Muscle of leg (tissue), 11 donors: ENCODE measurements around the gene FAM98B. TPM values are rescaled to one million over a fixed set of nuclear protein-coding genes. Genes with fewer than 3 reads are reported as not detected.
"Not testable (repeated sequence)": the region's sequence is repeated elsewhere in the genome, so short reads cannot be mapped to it uniquely, and the experiment has no call there.

ENCODE experiments used
- DNase-seq: peaks from one replicate; pipeline ENCODE4 v3.0.0; 2013
- H3K27ac ChIP-seq: one replicate; pipeline ENCODE4 v1.5.1; 2013; ENCODE audit warnings: mild to moderate bottlenecking, low read length, control low read depth
- H3K27me3 ChIP-seq: one replicate; pipeline ENCODE4 v1.6.1; 2013; ENCODE audit warnings: low read length; ENCODE audit not compliant: control insufficient read depth, insufficient read depth
- H3K36me3 ChIP-seq: one replicate; pipeline ENCODE4 v1.6.1; 2013; ENCODE audit warnings: low read length; ENCODE audit not compliant: control insufficient read depth, insufficient read depth
- H3K4me1 ChIP-seq: one replicate; pipeline ENCODE4 v1.6.1; 2013; ENCODE audit warnings: low read length; ENCODE audit not compliant: control insufficient read depth, insufficient read depth
- H3K4me3 ChIP-seq: one replicate; pipeline ENCODE4 v1.5.1; 2013; ENCODE audit warnings: low read length, control low read depth
- H3K9me3 ChIP-seq: replicated peaks from 2 replicates; pipeline ENCODE4 v1.6.1; 2013; ENCODE audit warnings: low read depth, low read length; ENCODE audit not compliant: control insufficient read depth
- WGBS: methylation state at CpG from one replicate; pipeline ENCODE4 v1.1.5; 2013; ENCODE audit warnings: missing lambda C conversion rate; ENCODE audit not compliant: insufficient coverage; 5-methylcytosine and 5-hydroxymethylcytosine counted together
- polyA plus RNA-seq, 8 donors: library from polyadenylated mRNA; unstranded; fragments of 120-200 nt; gene quantifications; one replicate each; pipeline versions ENCODE4 v1.2.1 to v1.2.3, GENCODE V29; 2013; ENCODE audit warnings: inconsistent platforms in 1 of 8, low replicate concordance in 1 of 8; ENCODE audit not compliant: insufficient read length in 8 of 8, insufficient read depth in 1 of 8
- total RNA-seq: library from RNA; stranded (reverse); fragments of 120-200 nt; gene quantifications from one replicate; pipeline ENCODE4 v1.2.4, GENCODE V29; 2013

FAM98B gene
- total and polyA plus RNA-seq, 9 donors = 6.5 to 33.6 (median 28.5) TPM

DNA sequence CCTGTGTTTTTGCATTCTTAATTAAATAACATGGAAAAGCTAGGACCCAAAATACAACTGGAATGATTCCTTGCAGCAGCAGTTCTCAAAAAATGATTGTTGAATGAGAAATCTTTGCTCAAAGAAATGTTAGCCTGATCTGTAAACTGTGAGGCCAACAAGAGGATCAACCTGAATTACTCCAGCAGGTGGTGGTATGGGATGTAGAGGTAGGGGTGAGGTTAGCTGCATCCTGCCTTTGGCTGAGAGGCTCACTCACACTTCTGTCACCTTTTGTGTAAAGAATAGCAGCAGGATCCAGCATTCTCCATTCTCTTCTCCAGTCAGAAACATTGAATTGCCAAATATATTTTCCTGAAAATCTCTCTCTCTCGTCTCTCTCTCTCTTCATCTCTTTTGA lies 26.5 kb upstream of the FAM98B start:
- no peaks in the 10 kb centered on the region for H3K36me3 ChIP-seq
- WGBS = 91% methylated on average over 1 of the region's 1 CpG

DNA sequence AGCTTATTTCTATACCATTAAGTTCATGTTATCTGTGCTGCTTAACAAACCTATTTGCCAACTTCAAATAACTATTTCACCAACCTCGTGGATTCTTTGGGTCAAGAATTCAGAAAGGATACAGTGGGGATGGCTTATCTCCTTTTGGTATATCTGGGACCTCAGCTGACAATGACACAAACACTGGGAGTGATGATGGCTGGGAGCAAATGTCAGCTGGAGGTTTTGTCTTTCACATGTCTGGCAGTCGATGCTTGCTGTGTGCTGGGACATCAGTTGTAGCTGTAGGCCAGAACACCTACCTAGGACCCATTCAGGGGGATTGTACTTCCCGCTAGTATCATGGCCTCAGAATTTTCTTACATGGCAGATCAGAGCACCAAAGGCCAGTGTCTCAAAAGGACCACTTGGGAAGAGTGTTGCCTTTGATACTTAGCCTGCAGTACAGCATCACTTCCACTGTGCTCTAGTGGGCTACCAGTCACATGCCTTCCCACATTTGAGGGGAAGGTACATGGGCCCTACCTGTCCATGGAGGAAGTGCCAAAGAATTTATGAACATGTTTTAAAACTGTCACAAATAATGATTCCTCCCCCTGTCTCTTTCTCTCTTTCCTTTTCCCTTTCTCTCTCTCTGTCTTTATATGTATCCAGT lies 23.7 kb upstream of the FAM98B start:
- Histone ChIP-seq H3K27ac (no peak overlapping the region), H3K4me3 (no peak overlapping the region), H3K9me3 (peaks cover 2% of the 10 kb centered on the region), H3K36me3 (no peaks in the 10 kb centered on the region), H3K27me3 (no peaks in the 10 kb centered on the region), H3K4me1 (no peaks in the 10 kb centered on the region)
- 72% methylated on average over 2 of the region's 3 CpGs for WGBS
- DNase-seq = no peak

More for the DNA sequence above, 26.5 kb upstream of the FAM98B start:
- Histone ChIP-seq H3K9me3 (peaks cover 4% of the 10 kb centered on the region), H3K4me3 (no peak overlapping the region), H3K4me1 (no peaks in the 10 kb centered on the region), H3K27ac (no peak overlapping the region), H3K27me3 (no peaks in the 10 kb centered on the region)
- no peak for DNase-seq

DNA sequence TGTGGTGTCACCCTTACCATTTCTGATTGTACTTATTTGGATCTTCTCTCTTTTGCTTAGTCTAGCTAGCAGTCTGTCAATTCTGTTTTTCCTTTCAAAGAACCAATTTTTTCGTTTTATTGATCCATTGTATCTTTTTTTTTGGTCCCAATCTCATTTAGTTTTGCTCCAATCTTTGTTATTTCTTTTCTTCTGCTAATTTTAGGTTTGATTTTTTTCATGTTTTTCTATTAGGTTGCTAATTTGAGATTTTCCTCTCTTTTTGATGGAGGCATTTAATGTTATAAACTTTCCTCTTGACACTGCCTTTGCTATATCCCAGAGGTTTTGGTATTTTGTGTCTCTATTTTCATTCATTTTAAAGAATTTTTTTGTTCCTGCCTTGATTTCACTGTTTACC lies 16.9 kb upstream of the FAM98B start:
- H3K4me1 ChIP-seq = peaks cover 3% of the 10 kb centered on the region
- WGBS = no CpG with 5 or more reads among the region's 1 CpG
- no peak overlapping the region for H3K4me3 ChIP-seq
- H3K36me3 ChIP-seq = no peaks in the 10 kb centered on the region
- no peak overlapping the region for H3K27ac ChIP-seq
- no peaks in the 10 kb centered on the region for H3K9me3 ChIP-seq
- no peak for DNase-seq
- H3K27me3 ChIP-seq = no peaks in the 10 kb centered on the region

DNA sequence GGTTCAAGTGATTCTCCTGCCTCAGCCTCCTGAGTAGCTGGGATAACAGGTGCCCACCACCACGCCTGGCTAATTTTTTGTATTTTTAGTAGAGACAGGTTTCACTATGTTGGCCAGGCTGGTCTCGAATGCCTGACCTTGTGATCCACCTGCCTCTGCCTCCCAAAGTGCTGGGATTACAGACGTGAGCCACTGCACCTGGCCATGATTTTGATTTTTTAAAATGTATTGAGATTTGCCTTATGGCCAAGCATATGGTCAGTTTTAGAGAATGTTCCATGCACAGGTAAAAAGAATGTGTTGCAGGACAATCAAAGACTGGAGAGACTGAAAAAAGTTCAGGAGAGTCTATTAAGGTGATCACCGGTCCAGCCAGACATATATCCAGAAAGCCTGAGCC lies 16.3 kb upstream of the FAM98B start:
- not testable (repeated sequence) for H3K27me3 ChIP-seq, H3K36me3 ChIP-seq, H3K9me3 ChIP-seq, DNase-seq, H3K4me3 ChIP-seq, H3K27ac ChIP-seq, H3K4me1 ChIP-seq
- WGBS = 83% methylated on average over 3 of the region's 4 CpGs

DNA sequence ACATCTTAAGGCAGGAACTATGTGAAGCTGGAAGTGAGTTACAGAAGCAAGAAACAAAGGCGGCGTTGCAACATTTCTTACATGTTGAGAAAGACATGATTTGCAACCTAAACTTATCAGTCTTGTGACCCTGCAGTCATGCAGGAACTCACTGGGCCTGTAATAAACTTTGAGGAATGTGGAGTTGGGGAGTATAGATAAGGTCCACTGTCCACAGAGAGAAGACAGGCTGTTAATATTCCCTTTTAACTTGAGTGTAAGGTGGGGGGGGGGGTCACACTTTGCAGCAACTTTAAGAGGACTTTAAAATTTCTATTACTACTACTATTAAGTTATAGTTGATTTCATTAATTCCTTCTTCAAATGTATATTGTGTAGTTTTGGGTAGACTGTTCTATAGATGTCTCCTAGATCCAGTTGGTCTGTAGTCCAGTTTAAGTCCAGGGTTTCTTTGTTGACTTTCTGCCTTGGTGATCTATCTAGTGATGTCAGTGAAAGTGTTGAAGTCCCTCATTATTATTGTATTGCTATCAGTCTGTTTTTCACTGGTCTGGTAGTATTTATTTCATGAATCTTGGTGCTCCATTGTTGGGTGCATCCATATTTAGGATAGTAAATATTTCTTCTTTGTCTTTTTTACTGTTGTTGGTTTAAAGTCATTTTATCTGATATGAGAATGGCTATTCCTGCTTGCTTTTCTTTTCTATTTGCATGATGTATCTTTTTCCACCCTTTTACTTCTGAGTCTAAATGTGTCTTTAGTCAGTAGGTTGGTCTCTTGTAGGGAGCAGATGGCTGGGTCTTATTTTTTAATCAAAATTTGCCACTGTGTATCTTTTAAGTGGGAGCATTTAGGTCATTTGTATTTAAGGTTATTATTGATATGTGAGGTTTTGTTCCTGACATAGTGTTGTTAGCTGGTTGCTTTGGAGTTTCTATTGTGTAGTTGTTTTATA lies 15.6 kb upstream of the FAM98B start:
- Histone ChIP-seq H3K4me3 (no peak overlapping the region), H3K27ac (no peak overlapping the region), H3K9me3 (no peaks in the 10 kb centered on the region), H3K27me3 (no peaks in the 10 kb centered on the region), H3K4me1 (peaks cover 3% of the 10 kb centered on the region), H3K36me3 (no peaks in the 10 kb centered on the region)
- 86% methylated on average over 2 of the region's 2 CpGs for WGBS
- no peak for DNase-seq

DNA sequence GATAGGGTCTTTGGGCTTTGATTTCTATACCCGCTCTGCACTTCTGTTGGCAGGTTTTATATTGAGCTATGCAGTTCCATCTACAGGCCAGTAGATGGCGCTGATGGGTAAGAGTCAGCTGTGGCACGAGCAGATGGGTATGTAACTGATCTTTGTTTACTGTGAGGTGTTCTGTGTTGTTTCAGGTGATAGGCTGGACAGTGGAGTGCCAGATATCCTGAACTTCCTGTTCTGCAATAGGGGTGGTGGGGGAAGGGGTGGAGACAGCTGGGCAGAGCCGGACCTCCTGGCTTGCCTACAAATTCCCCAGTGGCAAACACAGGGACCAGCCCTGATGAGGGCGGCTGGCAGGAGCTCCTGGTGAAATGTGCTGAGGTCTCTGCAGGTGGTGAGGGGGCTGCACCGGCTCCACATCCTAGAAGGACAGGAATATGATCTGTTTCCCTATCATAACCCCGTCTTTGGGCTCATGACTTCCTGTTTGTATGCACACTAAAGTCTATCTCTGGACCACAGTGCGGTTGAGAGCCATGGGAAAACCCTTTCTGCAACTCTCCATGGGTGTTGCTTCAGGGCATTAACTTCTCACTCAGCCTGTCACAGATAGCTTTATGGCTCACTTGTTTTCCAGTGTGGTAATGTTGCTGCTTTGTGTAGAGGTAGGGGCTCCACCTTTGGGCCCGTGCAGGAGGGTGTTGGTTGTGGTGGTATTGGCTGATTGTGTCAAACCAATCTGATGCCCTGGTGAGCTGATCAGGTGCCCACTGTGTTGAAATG lies 13.4 kb upstream of the FAM98B start:
- Histone ChIP-seq H3K27ac (no peak overlapping the region), H3K4me3 (no peak overlapping the region), H3K9me3 (no peaks in the 10 kb centered on the region), H3K36me3 (no peaks in the 10 kb centered on the region), H3K27me3 (no peaks in the 10 kb centered on the region), H3K4me1 (peaks cover 3% of the 10 kb centered on the region)
- 19% methylated on average over 8 of the region's 9 CpGs for WGBS
- DNase-seq = peak; percentile 61

DNA sequence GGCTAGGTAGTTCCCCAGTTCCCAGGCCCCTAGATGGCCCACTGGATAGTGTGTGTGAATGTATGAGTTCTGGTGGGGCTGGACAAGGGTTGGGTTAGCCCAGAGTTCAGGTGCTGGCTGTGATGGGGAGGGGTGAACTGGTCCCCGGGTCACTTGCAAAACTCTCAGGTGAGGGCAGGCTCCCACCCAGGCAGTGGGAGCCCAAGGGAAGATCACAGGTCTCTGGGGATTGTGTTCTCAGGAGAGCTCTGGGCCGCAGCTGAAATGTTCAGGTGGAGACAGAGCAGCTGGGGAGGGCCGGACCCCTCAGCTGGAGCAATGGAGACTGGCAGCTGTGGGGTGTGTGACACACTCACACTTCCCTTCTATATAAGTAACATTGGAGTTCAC lies 12.8 kb upstream of the FAM98B start:
- no peaks in the 10 kb centered on the region for H3K27me3 ChIP-seq
- WGBS = 71% methylated on average over 1 of the region's 3 CpGs
- peaks cover 3% of the 10 kb centered on the region for H3K4me1 ChIP-seq
- H3K36me3 ChIP-seq = no peaks in the 10 kb centered on the region
- no peak overlapping the region for H3K27ac ChIP-seq
- no peak overlapping the region for H3K4me3 ChIP-seq
- H3K9me3 ChIP-seq = no peaks in the 10 kb centered on the region
- DNase-seq = no peak

DNA sequence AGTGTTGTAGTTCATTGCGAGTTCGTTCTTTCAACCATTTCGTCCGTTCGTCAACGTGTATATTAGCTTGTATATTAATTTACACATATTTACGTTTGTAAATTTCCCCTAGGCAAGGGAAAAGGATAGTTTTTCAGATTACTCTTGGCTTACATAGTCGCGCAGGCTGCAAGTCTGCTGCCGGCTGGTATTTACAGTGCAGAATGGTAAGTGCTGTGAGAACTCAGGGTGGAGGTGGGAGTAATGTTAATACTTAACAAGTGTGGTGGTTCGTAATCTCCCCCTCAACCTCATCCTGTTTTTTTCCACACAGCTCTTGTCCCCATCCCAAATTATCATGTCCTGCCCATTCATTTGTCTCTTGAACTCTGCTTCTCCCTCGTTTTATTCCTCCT lies 766 bp downstream of the FAM98B start:
- H3K4me3 ChIP-seq = peak overlapping the region; percentile 72
- peak overlapping the region; percentile 95 for H3K27ac ChIP-seq
- H3K27me3 ChIP-seq = no peaks in the 10 kb centered on the region
- 0% methylated on average over 1 of the region's 12 CpGs for WGBS
- DNase-seq = no peak
- no peaks in the 10 kb centered on the region for H3K9me3 ChIP-seq
- H3K36me3 ChIP-seq = peaks cover 5% of the 10 kb centered on the region
- H3K4me1 ChIP-seq = peaks cover 3% of the 10 kb centered on the region

DNA sequence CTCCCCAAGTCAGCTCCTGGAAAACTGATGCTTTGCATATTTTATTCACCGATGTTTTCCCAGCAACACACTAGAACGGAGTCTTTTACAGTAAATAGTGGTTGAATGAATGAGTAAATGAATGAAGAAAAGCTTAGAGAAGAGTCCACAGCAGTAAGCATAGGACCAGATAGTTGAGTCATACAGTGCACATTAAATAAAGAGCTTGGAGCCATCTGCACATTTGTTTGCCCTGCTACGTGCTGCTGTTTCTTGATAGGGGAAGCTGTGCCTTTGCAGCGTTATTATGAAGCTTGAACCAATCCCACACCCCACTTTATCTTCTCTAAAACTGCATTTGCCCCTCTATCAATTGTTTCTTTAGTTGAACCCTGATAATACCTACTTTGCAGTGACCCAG lies 1.2 kb downstream of the FAM98B start:
- no peak for DNase-seq
- 17% methylated on average over 1 of the region's 4 CpGs for WGBS
- H3K27ac ChIP-seq = peak overlapping the region; percentile 95
- peak overlapping the region; percentile 72 for H3K4me3 ChIP-seq
- H3K36me3 ChIP-seq = peaks cover 5% of the 10 kb centered on the region
- H3K9me3 ChIP-seq = no peaks in the 10 kb centered on the region
- peaks cover 3% of the 10 kb centered on the region for H3K4me1 ChIP-seq
- no peaks in the 10 kb centered on the region for H3K27me3 ChIP-seq

DNA sequence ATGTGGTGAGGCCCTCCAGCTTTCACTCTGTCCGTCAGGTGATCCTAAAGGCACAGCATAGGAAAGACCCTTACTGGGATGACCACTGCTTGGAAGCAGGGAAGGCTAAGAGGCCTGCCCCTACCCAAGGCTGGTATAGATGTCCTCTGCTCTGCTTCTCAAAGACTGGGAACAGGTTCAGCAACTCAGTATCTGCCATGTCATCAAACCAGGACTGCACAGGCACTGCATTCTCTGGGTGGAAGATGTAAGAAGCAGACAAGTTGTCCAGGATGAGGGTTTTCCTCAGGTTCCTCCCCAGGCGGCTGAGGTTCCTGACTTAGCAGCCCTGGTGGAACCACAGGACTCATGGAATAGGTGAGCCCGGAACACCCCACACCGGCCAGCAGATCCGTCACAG lies 4.7 kb downstream of the FAM98B start:
- no peak overlapping the region for H3K4me3 ChIP-seq
- WGBS = 100% methylated on average over 4 of the region's 5 CpGs
- peaks cover 5% of the 10 kb centered on the region for H3K36me3 ChIP-seq
- no peaks in the 10 kb centered on the region for H3K27me3 ChIP-seq
- no peaks in the 10 kb centered on the region for H3K9me3 ChIP-seq
- H3K4me1 ChIP-seq = peaks cover 3% of the 10 kb centered on the region
- DNase-seq = no peak
- no peak overlapping the region for H3K27ac ChIP-seq
